K562 (cell line): Measurements from ENCODE around the gene IGDCC3. TPM values are rescaled to one million over a fixed set of nuclear protein-coding genes. Genes with fewer than 3 reads are reported as not detected.

Experiments used
- CCNT2 ChIP-seq: IDR thresholded peaks from 2 replicates; pipeline ENCODE4 v1.6.1; 2011; ENCODE audit warnings: borderline replicate concordance, low read depth, mild to moderate bottlenecking, moderate library complexity, mixed read lengths, low read length; ENCODE audit not compliant: insufficient read length; ENCODE audit errors: extremely low read depth
- CLOCK ChIP-seq: fragments of 250-450 bp; sonication (Bioruptor Pico); IDR thresholded peaks from 2 replicates; pipeline ENCODE4 v1.4.0; 2020; ENCODE audit warnings: mild to moderate bottlenecking, moderate library complexity, borderline replicate concordance
- DDX20 ChIP-seq: fragments of 450-650 bp; IDR thresholded peaks from 2 replicates; pipeline ENCODE4 v1.6.1; 2016; ENCODE audit warnings: missing genetic modification characterization, low read depth, mild to moderate bottlenecking, missing compliant biosample characterization, moderate library complexity
- FOXA3 ChIP-seq, 2 experiments: fragments of 450-650 bp in 1 of 2; sonication (generic) in 1 of 2; formaldehyde crosslinking; IDR thresholded peaks in 1 of 2; conservative IDR thresholded peaks in 1 of 2; 2 replicates each; pipeline versions ENCODE4 v1.4.0 to v1.8.0; 2020 to 2022; ENCODE audit warnings: mild to moderate bottlenecking in 2 of 2, missing genetic modification reagents in 1 of 2
- KDM1A ChIP-seq, 2 experiments: fragments of 450-650 bp; IDR thresholded peaks; 2 replicates each; pipeline ENCODE4 v1.6.1; 2016; ENCODE audit warnings: mild to moderate bottlenecking in 2 of 2
- LEF1 ChIP-seq: fragments of 450-650 bp; IDR thresholded peaks from 2 replicates; pipeline ENCODE4 v1.6.1; 2016; ENCODE audit warnings: mild to moderate bottlenecking
- NONO ChIP-seq, 2 experiments: fragments of 200-400 bp in 1 of 2; fragments of 450-650 bp in 1 of 2; formaldehyde crosslinking in 1 of 2; IDR thresholded peaks; 2 replicates each; pipeline ENCODE4 v1.6.1; 2017; ENCODE audit warnings: low read depth in 2 of 2, mild to moderate bottlenecking in 2 of 2, moderate library complexity in 2 of 2, low read length in 1 of 2
- POLR2A ChIP-seq: fragments of 450-650 bp; conservative IDR thresholded peaks from 2 replicates; pipeline ENCODE4 v1.6.1; 2016
- RBFOX2 ChIP-seq: fragments of 200-400 bp; formaldehyde crosslinking; IDR thresholded peaks from 2 replicates; pipeline ENCODE4 v1.6.1; 2017; ENCODE audit warnings: low read depth, mild to moderate bottlenecking, low read length, moderate library complexity
- RBM15 ChIP-seq: fragments of 200-400 bp; formaldehyde crosslinking; IDR thresholded peaks from 2 replicates; pipeline ENCODE4 v1.6.1; 2018; ENCODE audit warnings: mild to moderate bottlenecking, low read length, moderate library complexity; ENCODE audit not compliant: insufficient read depth
- SMARCC2 ChIP-seq: fragments of 450-650 bp; IDR thresholded peaks from 2 replicates; pipeline ENCODE4 v1.6.1; 2017; ENCODE audit warnings: antibody characterized with exemption, moderate library complexity, mild to moderate bottlenecking, low read depth
- ZKSCAN1 ChIP-seq: fragments of 150-350 bp; IDR thresholded peaks from 2 replicates; pipeline ENCODE4 v1.6.1; 2016; ENCODE audit warnings: low read depth, low read length
- ZSCAN32 ChIP-seq: fragments of 450-650 bp; formaldehyde crosslinking; IDR thresholded peaks from 2 replicates; pipeline ENCODE4 v1.4.0; 2020; ENCODE audit warnings: mild to moderate bottlenecking, moderate library complexity
- polyA plus RNA-seq, 8 experiments: library from polyadenylated mRNA; depleted of rRNA in 4 of 8; stranded (reverse) in 5 of 8; unstranded in 3 of 8; fragments of >200 nt; fragmentation: Nextera tagmentation in 2 of 8; fragmentation: Illumina TruSeq in 1 of 8; extraction: Ambion mirVana in 2 of 8; extraction: Trizol in 1 of 8; gene quantifications; 2 replicates each; pipeline versions ENCODE4 v1.2.1 to v1.2.3, GENCODE V29; 2011 to 2014; ENCODE audit warnings: inconsistent platforms in 1 of 8, missing spikeins in 1 of 8
- total RNA-seq, 7 experiments: library from RNA; depleted of rRNA in 6 of 7; stranded (reverse); fragments of >200 nt in 6 of 7; fragmentation: Illumina TruSeq in 2 of 7; extraction: Trizol in 2 of 7; gene quantifications; 2 replicates each; pipeline versions ENCODE4 v1.2.1 to v1.2.3, GENCODE V29; 2011 to 2021; ENCODE audit warnings: low replicate concordance in 1 of 7
- TF ChIP-seq, protein P1 (sequence below), 2 experiments: fragments of 450-650 bp in 1 of 2; sonication (generic) in 1 of 2; formaldehyde crosslinking; conservative IDR thresholded peaks; 2 replicates each; pipeline versions ENCODE4 v1.4.0 to v1.8.1; 2020 to 2022; ENCODE audit warnings: mild to moderate bottlenecking in 1 of 2, missing genetic modification reagents in 1 of 2
- TF ChIP-seq, protein P2 (sequence below): sonication (generic); formaldehyde crosslinking; IDR thresholded peaks from 2 replicates; pipeline ENCODE4 v1.8.1; 2023; ENCODE audit warnings: mild to moderate bottlenecking, missing genetic modification reagents
- TF ChIP-seq, protein P3 (sequence below): fragments of 150-350 bp; IDR thresholded peaks from 2 replicates; pipeline ENCODE4 v1.6.1; 2014; ENCODE audit warnings: low read depth, mild to moderate bottlenecking, low read length, borderline replicate concordance

The IGDCC3 gene
- total and polyA plus RNA-seq, 9 of the 15 experiments (the other 6 are each of a cell fraction or from before 2014, with no cell fraction given), result not detected

GRCh38 chr15:65304381-65305149, 73.2 kb downstream of the IGDCC3 start, which contains the start of gene RNU5B-1 (continued):
- peak; percentile 68 to 77; a peak in 3 of 4 replicates for TF ChIP-seq FOXA3 (CRISPR knock-in tag; conservative IDR thresholded peaks at IDR 0.05 in 1 of 2, IDR thresholded peaks at IDR 0.05 in 1 of 2)
- peak; percentile 87 for TF ChIP-seq RBFOX2
- TF ChIP-seq CCNT2, result no peak
- TF ChIP-seq LEF1, result peak; percentile 85
- TF ChIP-seq, protein P1, sequence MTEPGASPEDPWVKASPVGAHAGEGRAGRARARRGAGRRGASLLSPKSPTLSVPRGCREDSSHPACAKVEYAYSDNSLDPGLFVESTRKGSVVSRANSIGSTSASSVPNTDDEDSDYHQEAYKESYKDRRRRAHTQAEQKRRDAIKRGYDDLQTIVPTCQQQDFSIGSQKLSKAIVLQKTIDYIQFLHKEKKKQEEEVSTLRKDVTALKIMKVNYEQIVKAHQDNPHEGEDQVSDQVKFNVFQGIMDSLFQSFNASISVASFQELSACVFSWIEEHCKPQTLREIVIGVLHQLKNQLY (CRISPR knock-in tag; conservative IDR thresholded peaks at IDR 0.05), result peak in 1 of 2 experiments; percentile 96; a peak in 2 of 4 replicates
- TF ChIP-seq ZSCAN32, result peak; percentile 92
- TF ChIP-seq ZKSCAN1, result peak; percentile 65; the same call in 1 of the 2 replicates
- TF ChIP-seq, protein P2, sequence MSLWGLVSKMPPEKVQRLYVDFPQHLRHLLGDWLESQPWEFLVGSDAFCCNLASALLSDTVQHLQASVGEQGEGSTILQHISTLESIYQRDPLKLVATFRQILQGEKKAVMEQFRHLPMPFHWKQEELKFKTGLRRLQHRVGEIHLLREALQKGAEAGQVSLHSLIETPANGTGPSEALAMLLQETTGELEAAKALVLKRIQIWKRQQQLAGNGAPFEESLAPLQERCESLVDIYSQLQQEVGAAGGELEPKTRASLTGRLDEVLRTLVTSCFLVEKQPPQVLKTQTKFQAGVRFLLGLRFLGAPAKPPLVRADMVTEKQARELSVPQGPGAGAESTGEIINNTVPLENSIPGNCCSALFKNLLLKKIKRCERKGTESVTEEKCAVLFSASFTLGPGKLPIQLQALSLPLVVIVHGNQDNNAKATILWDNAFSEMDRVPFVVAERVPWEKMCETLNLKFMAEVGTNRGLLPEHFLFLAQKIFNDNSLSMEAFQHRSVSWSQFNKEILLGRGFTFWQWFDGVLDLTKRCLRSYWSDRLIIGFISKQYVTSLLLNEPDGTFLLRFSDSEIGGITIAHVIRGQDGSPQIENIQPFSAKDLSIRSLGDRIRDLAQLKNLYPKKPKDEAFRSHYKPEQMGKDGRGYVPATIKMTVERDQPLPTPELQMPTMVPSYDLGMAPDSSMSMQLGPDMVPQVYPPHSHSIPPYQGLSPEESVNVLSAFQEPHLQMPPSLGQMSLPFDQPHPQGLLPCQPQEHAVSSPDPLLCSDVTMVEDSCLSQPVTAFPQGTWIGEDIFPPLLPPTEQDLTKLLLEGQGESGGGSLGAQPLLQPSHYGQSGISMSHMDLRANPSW (CRISPR knock-in tag), result peak; percentile 97; the same call in 1 of the 2 replicates
- peak; percentile 73 to 77; a peak in 3 of 4 replicates for TF ChIP-seq KDM1A (IDR thresholded peaks at IDR 0.05)
- no peak; the same call in 1 of the 2 replicates for TF ChIP-seq CLOCK
- TF ChIP-seq, protein P3, sequence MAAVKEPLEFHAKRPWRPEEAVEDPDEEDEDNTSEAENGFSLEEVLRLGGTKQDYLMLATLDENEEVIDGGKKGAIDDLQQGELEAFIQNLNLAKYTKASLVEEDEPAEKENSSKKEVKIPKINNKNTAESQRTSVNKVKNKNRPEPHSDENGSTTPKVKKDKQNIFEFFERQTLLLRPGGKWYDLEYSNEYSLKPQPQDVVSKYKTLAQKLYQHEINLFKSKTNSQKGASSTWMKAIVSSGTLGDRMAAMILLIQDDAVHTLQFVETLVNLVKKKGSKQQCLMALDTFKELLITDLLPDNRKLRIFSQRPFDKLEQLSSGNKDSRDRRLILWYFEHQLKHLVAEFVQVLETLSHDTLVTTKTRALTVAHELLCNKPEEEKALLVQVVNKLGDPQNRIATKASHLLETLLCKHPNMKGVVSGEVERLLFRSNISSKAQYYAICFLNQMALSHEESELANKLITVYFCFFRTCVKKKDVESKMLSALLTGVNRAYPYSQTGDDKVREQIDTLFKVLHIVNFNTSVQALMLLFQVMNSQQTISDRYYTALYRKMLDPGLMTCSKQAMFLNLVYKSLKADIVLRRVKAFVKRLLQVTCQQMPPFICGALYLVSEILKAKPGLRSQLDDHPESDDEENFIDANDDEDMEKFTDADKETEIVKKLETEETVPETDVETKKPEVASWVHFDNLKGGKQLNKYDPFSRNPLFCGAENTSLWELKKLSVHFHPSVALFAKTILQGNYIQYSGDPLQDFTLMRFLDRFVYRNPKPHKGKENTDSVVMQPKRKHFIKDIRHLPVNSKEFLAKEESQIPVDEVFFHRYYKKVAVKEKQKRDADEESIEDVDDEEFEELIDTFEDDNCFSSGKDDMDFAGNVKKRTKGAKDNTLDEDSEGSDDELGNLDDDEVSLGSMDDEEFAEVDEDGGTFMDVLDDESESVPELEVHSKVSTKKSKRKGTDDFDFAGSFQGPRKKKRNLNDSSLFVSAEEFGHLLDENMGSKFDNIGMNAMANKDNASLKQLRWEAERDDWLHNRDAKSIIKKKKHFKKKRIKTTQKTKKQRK, result peak; percentile 74; the same call in 1 of the 2 replicates
- TF ChIP-seq RBM15, result no peak
- peak; percentile 21 to 92; a peak in 2 of 4 replicates for TF ChIP-seq NONO (IDR thresholded peaks at IDR 0.05; ENCODE audit: low read depth in 2 of 2, low read length in 1 of 2)
- no peak for TF ChIP-seq SMARCC2
- peak; percentile 79 for TF ChIP-seq DDX20 (tag)
- TF ChIP-seq POLR2A, result peak; percentile 100
